ENCODE measurements around the gene CFAP20.
"Not testable (repeated sequence)": the region's sequence is repeated elsewhere in the genome, so short reads cannot be mapped to it uniquely, and the experiment has no call there.

The CFAP20 gene

DNA sequence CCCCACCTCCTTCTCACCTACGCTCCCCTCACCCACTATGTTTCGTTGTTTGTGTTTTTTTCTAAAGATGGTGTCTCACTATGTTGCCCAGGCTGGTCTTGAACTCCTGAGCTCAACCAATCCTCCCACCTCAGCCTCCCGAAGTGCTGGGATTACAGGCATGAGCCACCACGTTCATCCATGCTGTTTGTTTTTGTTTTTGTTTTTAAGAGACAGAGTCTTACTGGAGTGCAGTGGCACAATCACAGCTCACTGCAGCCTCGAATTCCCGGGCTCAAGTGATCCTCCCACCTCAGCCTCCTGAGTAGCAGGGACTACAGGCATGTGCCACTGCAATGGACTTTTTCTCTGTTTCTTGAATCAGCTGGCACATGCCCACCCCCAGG is 33.6 kb downstream of the CFAP20 start:
- not testable (repeated sequence) for DNase-seq

DNA sequence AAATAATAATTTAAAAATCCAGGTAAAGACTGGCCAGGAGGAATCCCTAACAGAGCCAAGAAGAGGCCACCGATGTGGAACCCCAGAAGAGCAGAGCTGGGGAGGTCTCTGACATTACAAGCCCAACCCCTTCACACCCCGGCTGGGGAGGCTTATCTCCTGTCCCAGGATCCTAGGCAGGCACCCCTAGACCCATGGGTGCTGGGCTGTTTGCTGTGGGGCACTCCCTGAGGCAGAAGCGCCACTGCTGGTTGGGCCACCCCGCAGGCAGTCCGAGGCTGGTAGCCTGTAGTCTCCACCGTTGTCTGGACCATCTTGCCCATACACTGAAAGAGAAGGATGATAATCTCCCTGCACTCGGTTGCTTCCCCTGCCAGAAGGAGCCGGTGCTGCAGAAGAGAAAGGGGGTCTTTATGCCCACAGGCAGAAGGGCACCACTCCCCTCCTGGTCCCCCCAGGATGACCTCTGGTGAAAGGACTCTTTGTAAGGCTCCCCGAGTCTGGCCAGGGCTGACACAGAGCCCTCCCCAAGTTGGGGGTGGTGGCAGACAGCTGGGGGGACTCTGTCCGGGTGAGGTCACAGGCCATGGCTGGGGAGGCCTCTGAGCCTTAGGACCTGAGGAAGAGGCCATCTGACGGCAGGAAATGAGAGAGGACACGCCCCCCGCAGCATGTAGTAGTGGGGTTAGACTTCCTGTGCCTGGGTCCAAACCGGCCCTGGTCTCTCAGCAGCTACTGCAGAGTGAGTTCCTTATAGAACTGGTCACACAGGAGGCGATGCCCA is 34.2 kb downstream of the CFAP20 start:
- no peak for DNase-seq

DNA sequence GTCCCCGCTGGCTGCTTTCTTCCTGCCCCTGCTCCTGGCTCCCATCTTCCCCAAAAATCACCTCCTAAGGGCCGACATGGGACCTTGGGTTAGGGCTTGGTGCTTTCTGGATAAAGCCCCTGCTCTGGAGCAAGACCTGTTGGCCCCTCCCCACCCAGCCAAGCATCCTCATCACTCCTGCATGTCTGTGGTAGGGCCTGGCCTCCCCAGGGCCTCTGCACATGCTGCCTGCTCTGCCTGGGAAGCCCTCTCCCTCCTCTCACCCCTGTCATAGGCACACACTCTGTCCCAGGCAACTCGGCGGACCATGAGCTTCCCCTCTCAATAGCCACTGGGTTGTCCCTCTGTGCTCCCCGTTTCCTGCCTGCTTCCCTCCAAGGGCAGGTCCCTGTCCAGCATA is 35.2 kb downstream of the CFAP20 start:
- no peak for DNase-seq

DNA sequence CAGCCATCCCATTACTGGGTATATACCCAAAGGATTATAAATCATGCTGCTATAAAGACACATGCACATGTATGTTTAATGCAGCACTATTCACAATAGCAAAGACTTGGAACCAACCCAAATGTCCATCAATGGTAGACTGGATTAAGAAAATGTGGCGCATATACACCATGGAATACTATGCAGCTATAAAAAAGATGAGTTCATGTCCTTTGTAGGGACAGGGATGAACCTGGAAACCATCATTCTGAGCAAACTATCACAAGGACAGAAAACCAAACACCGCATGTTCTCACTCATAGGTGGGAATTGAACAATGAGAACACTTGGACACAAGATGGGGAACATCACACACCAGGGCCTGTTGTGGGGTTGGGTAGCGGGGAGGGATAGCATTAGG is 38.8 kb downstream of the CFAP20 start:
- DNase-seq = not testable (repeated sequence)

DNA sequence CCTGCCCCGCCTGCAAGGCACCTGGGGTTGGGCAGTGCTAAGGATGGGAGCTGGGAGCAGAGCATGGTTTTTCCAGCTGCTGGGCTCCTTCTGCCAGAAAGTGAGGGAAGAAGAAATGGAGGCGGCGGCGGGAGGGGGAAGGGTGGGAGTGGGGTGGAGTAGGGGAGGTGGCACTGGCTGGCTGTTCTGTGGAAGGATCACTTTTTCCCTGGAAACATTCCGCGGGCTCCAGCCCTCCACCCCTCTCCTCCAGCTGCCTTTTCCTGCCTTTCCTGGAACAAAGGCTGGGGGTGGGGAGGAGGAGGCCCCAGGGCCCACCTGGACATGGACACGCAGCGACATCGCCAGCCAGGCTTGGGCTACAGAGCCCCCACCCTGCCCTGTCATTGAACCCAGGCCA is 41.1 kb downstream of the CFAP20 start:
- DNase-seq = no peak

DNA sequence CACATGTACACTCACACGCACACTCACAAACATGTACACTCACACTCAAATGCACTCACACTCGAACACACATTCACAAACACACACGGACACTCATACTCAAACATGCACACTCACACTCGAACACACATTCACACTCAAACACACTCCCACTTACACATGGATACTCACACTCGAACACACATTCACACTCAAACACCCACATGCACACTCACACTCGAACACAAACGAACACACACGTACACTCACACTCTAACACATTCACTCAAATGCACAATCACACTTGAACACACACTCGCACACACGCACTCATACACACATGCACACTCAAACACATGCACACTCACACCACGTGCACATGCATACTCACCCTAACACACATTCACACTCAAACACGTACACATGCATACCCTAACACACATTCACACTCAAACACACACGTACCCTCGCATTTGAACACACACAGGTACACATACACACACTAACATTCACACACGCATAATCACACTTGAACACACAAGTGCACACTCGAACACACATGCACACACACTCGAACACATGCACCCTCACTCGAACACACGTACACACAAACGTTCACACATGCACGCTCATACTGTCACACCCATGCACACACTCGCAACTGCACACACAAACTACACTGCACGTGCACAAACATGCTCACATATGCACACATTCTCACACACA is 41.8 kb downstream of the CFAP20 start:
- DNase-seq = no peak

DNA sequence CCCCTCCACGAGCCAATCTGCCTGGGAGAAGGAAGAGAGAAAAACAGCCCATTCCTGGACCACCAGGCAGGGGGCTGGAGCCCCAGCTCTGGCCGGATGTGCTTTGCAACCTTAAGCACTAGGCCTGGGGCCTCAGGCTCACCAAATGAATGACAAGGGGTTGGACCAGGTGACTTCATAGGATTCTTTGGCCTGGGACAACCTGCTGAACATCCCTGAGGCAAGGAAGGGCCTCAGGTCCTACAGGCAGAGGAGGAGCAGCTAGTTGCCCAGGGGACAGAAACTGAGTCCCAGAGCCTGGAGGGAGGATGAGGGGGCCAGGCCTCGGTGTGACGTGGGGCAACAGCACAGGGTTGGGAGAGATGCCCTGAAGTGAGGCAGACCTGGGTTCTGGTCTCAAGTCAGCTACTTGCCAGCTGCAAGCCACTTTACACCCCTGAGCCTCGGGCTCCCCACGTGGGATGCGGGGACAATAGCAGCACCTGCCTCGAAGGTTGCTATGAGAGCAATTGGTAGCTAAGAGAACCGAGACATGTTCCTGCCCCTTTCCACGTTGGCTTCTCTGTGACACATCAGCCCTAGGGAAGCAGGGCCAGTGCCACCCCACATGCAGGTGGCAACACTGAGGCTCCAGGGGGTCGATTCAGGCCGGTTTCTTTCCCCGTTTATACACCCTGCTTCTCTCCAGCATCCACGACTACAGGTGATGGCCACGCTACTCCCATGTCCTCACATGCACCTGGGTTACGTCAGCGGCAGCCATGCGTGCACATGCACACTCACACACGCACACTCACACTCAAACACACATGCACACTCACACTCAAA is 42.6 kb downstream of the CFAP20 start:
- DNase-seq = no peak

DNA sequence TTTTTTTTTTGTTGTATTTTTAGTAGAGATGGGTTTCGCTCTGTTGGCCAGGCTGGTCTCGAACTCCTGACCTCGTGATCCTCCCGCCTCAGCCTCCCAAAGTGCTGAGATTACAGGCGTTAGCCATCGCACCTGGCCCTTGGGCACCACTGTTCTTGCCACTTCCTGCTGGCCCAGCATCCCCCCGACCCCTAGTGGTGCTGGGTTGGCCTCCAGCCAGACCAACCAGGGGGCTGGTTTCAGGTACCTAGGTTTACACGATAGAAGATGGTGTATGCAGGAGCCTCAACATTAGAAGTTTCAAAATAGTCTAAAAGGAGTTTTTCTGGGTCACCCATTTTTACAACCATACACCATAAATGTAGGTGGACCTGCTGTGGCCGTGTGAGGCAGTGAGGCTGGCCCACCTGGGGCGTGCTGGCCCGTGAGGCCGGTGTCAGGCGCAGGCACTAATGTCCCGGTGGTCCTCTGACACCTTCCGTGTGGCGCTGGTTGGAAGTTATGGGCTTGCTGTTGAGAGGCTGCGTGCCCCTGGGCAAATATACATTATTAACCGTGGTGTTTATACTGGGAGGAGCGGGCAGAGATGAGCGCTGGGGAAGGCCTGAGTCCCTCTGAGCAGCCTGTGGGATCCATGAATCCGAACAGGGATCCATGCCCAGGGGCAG is 43.5 kb downstream of the CFAP20 start:
- DNase-seq = no peak

DNA sequence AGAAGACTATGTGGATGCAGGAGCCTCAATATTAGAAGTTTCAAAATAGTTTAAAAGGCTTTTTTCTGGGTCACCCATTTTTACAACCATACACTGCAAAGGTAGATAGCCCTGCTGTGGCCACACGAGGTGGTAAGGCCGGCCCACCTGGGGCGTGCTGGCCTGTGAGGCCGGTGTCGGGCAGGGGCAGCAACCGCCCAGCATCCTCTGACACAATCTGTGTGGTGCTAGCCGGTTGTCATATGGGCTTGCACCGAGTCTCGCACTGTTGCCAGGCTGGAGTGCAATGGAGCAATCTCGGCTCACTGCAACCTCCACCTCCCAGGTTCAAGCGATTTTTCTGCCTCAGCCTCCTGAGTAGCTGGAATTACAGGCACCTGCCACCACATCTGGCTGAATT is 44.0 kb downstream of the CFAP20 start:
- DNase-seq = no peak

DNA sequence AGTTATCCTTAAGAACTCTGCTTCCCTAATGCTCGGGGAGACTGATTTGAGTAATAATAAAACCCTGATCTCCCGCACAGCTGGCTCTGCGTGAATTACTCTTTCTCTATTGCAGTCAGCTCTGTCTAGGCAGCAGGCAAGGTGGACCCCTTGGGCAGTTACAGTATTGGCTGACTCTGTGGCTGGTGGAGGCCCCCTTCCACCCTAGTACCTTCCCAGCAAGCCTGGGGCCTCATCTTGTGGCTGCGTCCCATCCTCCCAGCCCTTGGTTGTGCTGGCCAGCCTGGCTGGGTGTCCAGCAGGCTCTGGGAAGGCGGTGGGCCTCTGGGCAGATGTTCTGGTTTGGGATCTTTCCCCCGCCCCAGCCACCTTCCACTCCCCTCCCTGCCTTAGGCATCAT is 44.5 kb downstream of the CFAP20 start:
- no peak for DNase-seq

DNA sequence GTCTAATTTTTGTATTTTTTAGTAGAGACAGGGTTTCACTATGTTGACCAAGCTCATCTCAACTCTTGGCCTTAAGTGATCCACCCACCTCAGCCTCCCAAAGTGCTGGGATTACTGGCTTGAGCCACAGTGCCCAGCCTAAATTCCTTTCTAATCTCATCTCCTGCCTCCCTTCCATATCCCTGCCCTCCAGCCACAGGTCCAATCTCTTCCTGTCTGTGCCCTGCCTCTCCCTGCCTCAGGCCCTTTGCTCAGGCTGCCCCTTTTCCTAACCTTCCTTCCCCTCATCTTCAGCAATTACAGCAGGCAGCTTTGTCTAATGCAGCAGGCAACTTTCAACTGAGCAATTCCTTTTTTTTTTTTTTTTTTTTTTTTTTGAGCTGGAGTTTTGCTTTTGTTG is 46.8 kb downstream of the CFAP20 start:
- no peak for DNase-seq

DNA sequence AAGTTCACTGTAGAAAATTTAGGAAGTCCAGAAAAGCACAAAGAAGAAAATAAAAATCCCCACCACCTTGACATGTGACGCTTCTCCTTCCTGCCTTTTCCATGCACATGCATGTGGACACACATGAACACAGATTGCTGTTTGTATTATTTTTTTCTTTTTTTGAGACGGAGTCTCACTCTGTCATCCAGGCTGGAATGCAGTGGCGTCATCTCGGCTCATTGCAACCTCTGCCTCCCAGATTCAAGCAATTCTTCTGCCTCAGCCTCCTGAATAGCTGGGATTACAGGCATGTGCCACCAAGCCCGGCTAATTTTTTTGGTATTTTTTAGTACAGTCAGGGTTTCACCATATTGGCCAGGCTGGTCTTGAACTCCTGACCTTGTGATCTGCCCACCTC is 48.5 kb downstream of the CFAP20 start:
- not testable (repeated sequence) for DNase-seq

DNA sequence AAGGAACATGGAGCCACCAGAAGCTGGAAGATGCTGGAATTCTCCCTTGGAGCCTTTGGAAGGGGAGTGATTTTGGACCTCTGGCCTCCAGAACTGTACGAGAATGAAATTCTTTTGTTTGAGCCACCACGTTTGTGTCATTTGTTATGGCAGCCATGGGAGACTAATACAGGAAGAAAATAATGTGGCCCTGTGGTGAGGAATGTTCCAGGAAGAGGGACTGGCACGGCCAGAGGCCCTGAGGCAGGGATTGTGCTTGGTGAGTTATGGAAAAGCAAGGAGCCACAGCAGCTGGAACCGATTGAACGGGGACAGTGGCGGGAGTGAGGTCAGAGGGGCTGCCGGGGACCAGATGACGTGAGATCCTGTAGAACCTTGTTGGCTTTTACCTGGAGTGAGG is 51.4 kb downstream of the CFAP20 start:
- no peak for DNase-seq

DNA sequence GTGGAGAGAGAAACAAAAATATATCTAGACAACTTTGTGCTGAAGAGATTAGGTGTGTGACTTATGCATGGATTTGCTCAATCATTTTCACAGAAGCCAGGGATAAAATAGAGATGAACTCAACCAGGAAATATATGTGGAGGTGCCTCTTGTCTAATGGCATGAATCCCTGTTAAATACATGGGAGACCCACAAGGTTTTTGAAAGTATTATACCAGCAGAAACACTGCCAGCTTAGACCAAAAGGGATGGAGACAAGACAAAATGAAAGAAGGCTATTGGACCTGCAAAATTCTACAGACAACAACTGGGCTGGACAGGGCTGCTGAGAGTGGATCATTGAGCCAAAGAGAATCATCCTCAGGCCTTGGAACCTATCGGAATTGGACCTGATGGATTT is 52.7 kb downstream of the CFAP20 start:
- no peak for DNase-seq

DNA sequence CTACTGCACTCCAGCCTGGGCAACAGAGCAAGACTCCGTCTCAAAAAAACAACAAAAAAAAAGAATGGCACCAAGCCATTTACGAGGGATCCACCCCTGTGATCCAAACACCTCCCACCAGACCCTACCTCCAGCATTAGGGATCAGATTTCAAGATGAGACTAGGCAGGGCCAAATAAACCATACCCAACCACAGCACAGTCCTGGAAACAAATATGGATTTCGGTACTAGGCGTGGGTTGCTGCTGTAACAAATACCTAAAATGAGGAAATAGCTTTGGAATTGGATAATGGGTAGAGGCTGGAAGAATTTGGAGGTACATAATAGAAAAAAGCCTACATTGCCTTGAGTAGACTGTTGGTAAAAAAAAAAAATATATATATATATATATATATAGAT is 54.5 kb downstream of the CFAP20 start:
- no peak for DNase-seq

DNA sequence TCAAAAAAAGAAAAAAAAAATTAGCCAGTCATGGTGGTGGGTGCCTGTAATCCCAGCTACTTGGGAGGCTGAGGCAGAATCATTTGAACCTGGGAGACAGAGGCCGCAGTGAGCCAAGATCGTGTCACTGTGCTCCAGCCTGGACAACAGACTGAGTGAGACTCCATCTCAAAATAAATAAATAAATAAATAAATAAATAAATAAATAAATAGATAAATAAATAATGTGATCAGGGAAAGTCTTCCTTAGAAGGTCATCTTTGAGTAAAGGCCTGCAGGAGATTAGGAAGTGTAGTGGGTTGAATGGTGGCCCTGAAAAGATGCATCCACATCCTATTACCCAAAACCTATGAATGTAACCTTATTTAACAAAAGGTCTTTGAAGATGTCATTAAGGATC is 56.1 kb downstream of the CFAP20 start:
- DNase-seq = not testable (repeated sequence)

DNA sequence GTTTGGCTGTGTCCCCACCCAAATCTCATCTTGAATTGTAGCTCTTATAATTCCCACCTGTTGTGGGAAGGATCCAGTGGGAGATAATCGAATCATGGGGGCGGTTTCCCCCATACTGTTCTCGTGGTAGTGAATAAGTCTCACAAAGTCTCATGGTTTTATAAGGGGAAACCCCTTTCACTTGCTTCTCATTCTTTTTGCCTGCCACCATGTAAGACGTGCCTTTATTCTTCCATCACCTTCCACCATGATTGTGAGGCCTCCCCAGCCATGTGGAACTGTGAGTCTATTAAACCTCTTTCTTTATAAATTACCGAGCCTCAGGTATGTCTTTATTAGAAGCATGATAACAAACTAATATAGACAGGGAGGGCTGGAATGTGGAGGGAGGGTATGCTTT is 57.0 kb downstream of the CFAP20 start:
- DNase-seq = not testable (repeated sequence)

DNA sequence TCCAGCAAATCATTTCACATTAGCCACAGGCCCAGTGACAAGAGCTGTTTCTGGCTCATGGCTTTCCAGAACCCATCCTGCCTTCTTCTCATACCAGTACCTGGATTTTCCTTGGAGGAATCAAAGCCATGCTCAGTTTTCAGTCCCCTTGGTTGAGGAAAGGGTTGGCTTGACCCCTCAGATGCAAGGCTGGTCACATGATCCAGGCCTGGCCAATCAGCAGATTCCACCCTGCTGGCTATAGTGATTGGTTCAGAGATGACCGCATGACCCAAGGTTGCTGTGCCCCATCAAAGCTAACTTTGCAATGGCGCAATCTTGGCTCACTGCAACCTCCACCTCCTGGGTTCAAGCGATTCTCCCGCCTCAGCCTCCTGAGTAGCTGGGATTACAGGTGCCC is 58.6 kb downstream of the CFAP20 start:
- DNase-seq = no peak
